ENCODE data around the gene CLPTM1. TPM values are rescaled to one million over a fixed set of nuclear protein-coding genes. Genes with fewer than 3 reads are reported as not detected.

Gene CLPTM1
- total RNA-seq, 4 donors from 2014 or later = 65.3 to 94.6 (median 79.8) TPM

- Histone ChIP-seq H3K4me1 (peaks cover 7 to 30% (median 18%) of the 10 kb centered on the region in 4 donors), H3K4me3 (peak within 1 kb of the TSS; percentile 84 to 99 (median 96)), H3K36me3 (no peaks in the 10 kb centered on the region), H3K27me3 (no peaks in the 10 kb centered on the region), H3K9me3 (no peaks in the 10 kb centered on the region), H3K27ac (peak within 1 kb of the TSS; percentile 100)
- 2% methylated on average over 35 of the region's 79 CpGs; no CpG with 5 or more reads in 1 of the 2 donors for WGBS, 2 donors (ENCODE audit: low coverage in 1 of 2)
- TF ChIP-seq POLR2A (IDR thresholded peaks at IDR 0.05) (no peak), EP300 (IDR thresholded peaks at IDR 0.05; ENCODE audit: low read depth) (peak; percentile 25), POLR2AphosphoS5 (IDR thresholded peaks at IDR 0.05) (peak in 1 of 3 donors; percentile 46)
- intact Hi-C loops (cut with DNase I; ENCODE audit: low total_unique reads) = no loop called here
- in situ Hi-C loops (cut with MboI; ENCODE audit: low pct_ligation_motif_present in 1 of 4, low pct_unique_long_range_greater_than_20kb in 1 of 4, low sequenced_read_pairs in 3 of 4) = no loop called here
- peak; percentile 98 for DNase-seq
These were observed 46.0 kb downstream of the CLPTM1 start, which contains the start of gene RELB for GRCh38 chr19:45001087-45001739. TSS of gene RELB (plus strand) at chr19:45001464. CDS start at chr19:45001580, 116 bp downstream.

- in situ Hi-C loops (cut with MboI; ENCODE audit: low pct_ligation_motif_present in 1 of 4, low pct_unique_long_range_greater_than_20kb in 1 of 4, low sequenced_read_pairs in 3 of 4) = no loop called here
- no peaks in the 10 kb centered on the region for H3K9me3 ChIP-seq
- DNase-seq = no peak
- H3K4me3 ChIP-seq = no peak overlapping the region
- intact Hi-C loops (cut with DNase I; ENCODE audit: low total_unique reads) = no loop called here
- no peak overlapping the region for H3K27ac ChIP-seq
- no peaks in the 10 kb centered on the region for H3K36me3 ChIP-seq
- no peak for TF ChIP-seq POLR2A (IDR thresholded peaks at IDR 0.05)
- no peak for TF ChIP-seq CTCF (IDR thresholded peaks at IDR 0.05)
- no peak for TF ChIP-seq POLR2AphosphoS5 (IDR thresholded peaks at IDR 0.05)
- TF ChIP-seq EP300 (IDR thresholded peaks at IDR 0.05; ENCODE audit: low read depth) = no peak
- no peaks in the 10 kb centered on the region for H3K27me3 ChIP-seq
- 93 to 95% methylated on average over 3 to 4 of the region's 4 CpGs for WGBS, 2 donors (ENCODE audit: low coverage in 1 of 2)
- H3K4me1 ChIP-seq = peaks cover 7 to 52% (median 34%) of the 10 kb centered on the region in 4 donors
These were observed 48.3 kb downstream of the CLPTM1 start for GRCh38 chr19:45003485-45003884.

- H3K36me3 ChIP-seq = no peaks in the 10 kb centered on the region
These were observed 50.6 kb downstream of the CLPTM1 start for GRCh38 chr19:45005787-45006186.

GRCh38 chr19:45008552-45008951 lies 53.4 kb downstream of the CLPTM1 start:
- peaks cover 0 to under 1% (median 0%) of the 10 kb centered on the region in 4 donors for H3K36me3 ChIP-seq
- WGBS, 2 donors (ENCODE audit: low coverage in 1 of 2) = 45% methylated on average over 10 of the region's 10 CpGs; no CpG with 5 or more reads in 1 of the 2 donors
- peak; percentile 30 to 72 (median 61) for TF ChIP-seq POLR2AphosphoS5 (IDR thresholded peaks at IDR 0.05)
- TF ChIP-seq CTCF (IDR thresholded peaks at IDR 0.05) = no peak
- no peak for TF ChIP-seq EP300 (IDR thresholded peaks at IDR 0.05; ENCODE audit: low read depth)
- peak; percentile 54 for TF ChIP-seq POLR2A (IDR thresholded peaks at IDR 0.05)
- intact Hi-C loops (cut with DNase I; ENCODE audit: low total_unique reads) (no loop called here), in situ Hi-C loops (cut with MboI; ENCODE audit: low pct_ligation_motif_present in 1 of 4, low pct_unique_long_range_greater_than_20kb in 1 of 4, low sequenced_read_pairs in 3 of 4) (no loop called here)
- peak; percentile 85 for DNase-seq
- peak overlapping the region; percentile 77 to 93 (median 85) for H3K27ac ChIP-seq
- H3K4me3 ChIP-seq = peak overlapping the region in 2 of 4 donors; percentile 14 to 38
- no peaks in the 10 kb centered on the region for H3K27me3 ChIP-seq
- peaks cover 0 to 44% (median 25%) of the 10 kb centered on the region in 4 donors for H3K4me1 ChIP-seq
- H3K9me3 ChIP-seq = no peaks in the 10 kb centered on the region

More at GRCh38 chr19:45005787-45006186, 50.6 kb downstream of the CLPTM1 start:
- no peaks in the 10 kb centered on the region for H3K27me3 ChIP-seq
- H3K9me3 ChIP-seq = no peaks in the 10 kb centered on the region
- peak overlapping the region; percentile 77 to 93 (median 88) for H3K27ac ChIP-seq
- no peak for TF ChIP-seq EP300 (IDR thresholded peaks at IDR 0.05; ENCODE audit: low read depth)
- peak in 2 of 3 donors; percentile 8 to 37 for TF ChIP-seq POLR2AphosphoS5 (IDR thresholded peaks at IDR 0.05)
- peak; percentile 85 for DNase-seq
- H3K4me1 ChIP-seq = peaks cover 7 to 56% (median 36%) of the 10 kb centered on the region in 4 donors
- in situ Hi-C loops (cut with MboI; ENCODE audit: low pct_ligation_motif_present in 1 of 4, low pct_unique_long_range_greater_than_20kb in 1 of 4, low sequenced_read_pairs in 3 of 4) (no loop called here), intact Hi-C loops (cut with DNase I; ENCODE audit: low total_unique reads) (no loop called here)
- 60 to 90% methylated on average over 2 to 9 of the region's 9 CpGs for WGBS, 2 donors (ENCODE audit: low coverage in 1 of 2)
- H3K4me3 ChIP-seq = no peak overlapping the region

- intact Hi-C loops (cut with DNase I; ENCODE audit: low total_unique reads) = no loop called here
These were observed 54.6 kb downstream of the CLPTM1 start for GRCh38 chr19:45009625-45010255.

More at GRCh38 chr19:45009625-45010255, 54.6 kb downstream of the CLPTM1 start:
- DNase-seq = no peak
- TF ChIP-seq EP300 (IDR thresholded peaks at IDR 0.05; ENCODE audit: low read depth) = no peak
- TF ChIP-seq POLR2A (IDR thresholded peaks at IDR 0.05) = no peak
- TF ChIP-seq POLR2AphosphoS5 (IDR thresholded peaks at IDR 0.05) = no peak
- TF ChIP-seq CTCF (IDR thresholded peaks at IDR 0.05) = no peak
- no peaks in the 10 kb centered on the region for H3K27me3 ChIP-seq
- in situ Hi-C loops (cut with MboI; ENCODE audit: low pct_ligation_motif_present in 1 of 4, low pct_unique_long_range_greater_than_20kb in 1 of 4, low sequenced_read_pairs in 3 of 4) = no loop called here
- 69 to 91% methylated on average over 3 to 9 of the region's 9 CpGs for WGBS, 2 donors (ENCODE audit: low coverage in 1 of 2)
- H3K4me1 ChIP-seq = peaks cover 0 to 42% (median 25%) of the 10 kb centered on the region in 4 donors
- H3K9me3 ChIP-seq = no peaks in the 10 kb centered on the region
- peaks cover 0 to 8% (median 0%) of the 10 kb centered on the region in 4 donors for H3K36me3 ChIP-seq
- H3K4me3 ChIP-seq = no peak overlapping the region
- peak overlapping the region in 1 of 4 donors; percentile 93 for H3K27ac ChIP-seq

Measured in transverse colon (tissue), 4 donors.